Stimulated activated CD4-positive, alpha-beta T cell treated with anti-CD3 and anti-CD28 coated beads, Interleukin-12 subunit alpha, Interleukin-12 subunit beta, amount 100 ng/mL, for 48 hours (primary cell): ENCODE measurements around the gene NME8.
"Not testable (repeated sequence)": the region's sequence is repeated elsewhere in the genome, so short reads cannot be mapped to it uniquely, and the experiment has no call there.

Source experiments
- DNase-seq, 3 donors: peaks; one replicate each; pipeline ENCODE4 v3.0.0-alpha.2; 2020; ENCODE audit warnings: low read depth in 2 of 3, low spot score in 1 of 3

NME8 gene, protein sequence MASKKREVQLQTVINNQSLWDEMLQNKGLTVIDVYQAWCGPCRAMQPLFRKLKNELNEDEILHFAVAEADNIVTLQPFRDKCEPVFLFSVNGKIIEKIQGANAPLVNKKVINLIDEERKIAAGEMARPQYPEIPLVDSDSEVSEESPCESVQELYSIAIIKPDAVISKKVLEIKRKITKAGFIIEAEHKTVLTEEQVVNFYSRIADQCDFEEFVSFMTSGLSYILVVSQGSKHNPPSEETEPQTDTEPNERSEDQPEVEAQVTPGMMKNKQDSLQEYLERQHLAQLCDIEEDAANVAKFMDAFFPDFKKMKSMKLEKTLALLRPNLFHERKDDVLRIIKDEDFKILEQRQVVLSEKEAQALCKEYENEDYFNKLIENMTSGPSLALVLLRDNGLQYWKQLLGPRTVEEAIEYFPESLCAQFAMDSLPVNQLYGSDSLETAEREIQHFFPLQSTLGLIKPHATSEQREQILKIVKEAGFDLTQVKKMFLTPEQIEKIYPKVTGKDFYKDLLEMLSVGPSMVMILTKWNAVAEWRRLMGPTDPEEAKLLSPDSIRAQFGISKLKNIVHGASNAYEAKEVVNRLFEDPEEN

DNA sequence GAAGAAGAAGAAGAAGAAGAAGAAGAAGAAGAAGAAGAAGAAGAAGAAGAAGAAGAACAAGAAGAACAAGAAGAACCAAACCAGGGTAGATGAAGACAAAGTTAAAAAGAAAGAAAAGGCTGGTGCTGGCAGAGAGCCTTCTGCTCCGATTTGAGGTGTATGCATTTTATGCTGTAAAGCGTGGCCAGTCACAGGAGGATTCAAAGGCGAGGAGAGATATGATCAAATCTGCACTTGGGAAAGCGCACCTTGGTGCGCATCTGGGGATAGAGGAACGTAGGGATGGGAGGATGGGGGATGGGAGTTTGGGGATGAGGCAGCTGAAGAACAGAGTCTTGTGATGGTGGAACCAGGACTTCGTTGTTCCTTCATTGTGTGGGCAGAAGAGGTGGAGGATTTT is at the start of gene NME8:
NME8 (plus strand) TSS at position 301 of the 400 bp plus-strand sequence. CDS start 1,670 bp downstream, outside the sequence.
- no peak for DNase-seq

DNA sequence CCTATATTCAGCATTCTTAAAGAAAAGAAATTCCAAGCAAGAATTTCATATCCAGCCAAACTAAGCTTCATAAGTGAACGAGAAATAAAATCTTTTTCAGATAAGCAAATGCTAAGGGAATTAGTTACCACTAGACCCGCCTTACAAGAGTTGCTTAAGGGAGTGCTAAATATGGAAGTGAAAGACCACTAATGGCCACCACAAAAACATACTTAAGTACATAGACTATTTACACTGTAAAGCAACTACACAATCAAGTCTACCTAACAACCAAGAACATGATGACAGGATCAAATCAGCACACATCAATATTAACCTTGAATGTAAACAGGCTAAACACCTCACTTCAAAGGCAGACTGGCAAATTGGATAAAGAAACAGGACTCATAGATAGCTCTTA is 42.2 kb upstream of the NME8 start:
- DNase-seq, result no peak

DNA sequence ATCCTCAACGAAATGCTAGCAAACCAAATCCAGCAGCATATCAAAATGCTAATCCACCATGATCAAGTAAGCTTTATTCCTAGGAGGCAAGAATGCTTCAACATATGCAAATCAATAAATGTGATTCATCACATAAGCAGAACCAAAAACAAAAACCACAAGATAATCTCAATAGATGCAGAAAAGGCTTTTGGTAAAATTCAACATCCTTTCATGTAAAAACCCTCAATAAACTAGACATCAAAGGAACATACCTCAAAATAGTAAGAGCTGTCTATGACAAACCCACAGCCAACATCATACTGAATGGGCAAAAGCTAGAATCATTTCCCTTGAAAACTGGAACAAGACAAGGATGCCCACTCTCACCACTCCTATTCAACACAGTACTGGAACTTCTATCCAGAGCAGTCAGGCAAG is 36.2 kb upstream of the NME8 start:
- DNase-seq, result not testable (repeated sequence)

DNA sequence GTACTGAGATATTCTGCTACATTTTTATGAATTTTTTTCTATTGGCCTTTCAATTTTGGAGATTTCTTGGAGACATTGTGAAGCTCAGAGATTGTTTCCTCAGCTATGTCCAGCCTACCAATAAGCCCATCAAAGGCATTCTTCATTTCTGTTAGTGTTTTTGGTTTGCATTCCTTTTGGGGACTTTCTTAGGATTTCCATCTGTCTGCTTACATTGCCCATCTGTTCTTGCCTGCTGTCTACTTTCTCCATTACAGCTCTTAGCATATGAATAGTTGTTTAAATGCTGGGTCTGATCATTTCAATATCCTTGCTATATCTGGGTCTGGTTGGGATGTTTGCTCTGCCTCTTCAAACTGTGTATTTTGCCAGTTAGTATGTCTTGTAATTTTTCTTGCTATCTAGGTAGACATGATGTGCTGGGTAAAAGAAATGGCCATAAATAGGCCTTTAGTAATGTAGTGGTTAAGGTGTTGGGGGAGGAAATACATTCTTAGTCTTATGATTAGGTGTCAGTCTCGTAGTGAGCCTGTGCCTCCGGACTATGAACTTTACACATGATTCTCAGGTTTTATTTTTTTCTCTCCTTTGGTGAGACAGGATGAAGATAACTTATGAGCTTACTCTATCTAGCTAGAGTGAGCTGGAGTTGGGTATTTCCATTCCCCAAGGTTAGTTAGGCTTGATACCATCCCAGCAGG is 32.6 kb upstream of the NME8 start:
- no peak for DNase-seq

DNA sequence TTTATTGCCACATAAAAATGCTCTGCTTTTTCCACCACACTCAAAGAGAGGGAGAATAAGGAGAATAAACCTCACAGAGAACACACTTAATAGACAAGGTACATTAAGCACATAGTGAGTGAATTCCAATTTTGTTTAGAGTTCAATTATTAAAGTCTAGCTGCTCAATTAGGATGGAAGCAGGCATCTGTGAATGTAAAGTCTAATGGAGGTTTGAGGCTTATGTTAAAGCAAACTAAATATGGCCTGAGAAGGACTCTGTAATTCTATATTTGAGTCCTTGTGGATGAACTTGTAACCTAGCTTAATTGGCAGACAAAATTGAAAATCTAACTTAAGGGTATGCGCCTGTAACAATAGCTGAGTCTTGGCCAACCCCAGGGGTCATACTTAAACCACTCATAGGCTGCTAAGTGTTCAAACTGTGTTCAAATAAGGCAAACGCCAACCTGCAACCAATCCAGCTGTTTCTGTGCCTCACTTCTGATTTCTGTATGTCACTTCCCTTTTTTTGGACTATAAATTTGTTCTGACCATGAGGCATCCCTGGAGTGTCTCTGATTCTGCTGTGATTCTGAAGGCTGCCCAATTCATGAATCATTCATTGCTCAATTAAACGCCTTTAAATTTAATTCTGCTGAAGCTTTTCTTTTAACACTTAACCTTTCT is 31.3 kb upstream of the NME8 start:
- no peak for DNase-seq

DNA sequence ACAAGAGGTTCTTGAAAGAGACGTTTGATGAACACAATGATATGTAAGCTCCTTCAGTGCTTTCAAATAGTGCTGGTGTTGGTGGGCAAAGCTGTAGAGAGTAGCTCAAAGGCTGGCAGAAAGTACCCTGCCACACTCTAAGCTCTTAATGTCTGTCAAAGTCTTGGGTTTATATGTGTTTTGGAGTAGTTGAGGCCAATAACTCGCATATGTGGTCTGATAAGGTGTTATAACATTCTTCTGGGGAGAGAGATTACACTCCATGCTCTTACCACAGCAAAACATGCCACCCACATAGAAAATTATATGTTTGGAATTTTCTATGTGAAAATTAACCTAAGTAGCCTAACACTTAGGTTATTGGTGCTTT is 30.8 kb upstream of the NME8 start:
- DNase-seq, result no peak

DNA sequence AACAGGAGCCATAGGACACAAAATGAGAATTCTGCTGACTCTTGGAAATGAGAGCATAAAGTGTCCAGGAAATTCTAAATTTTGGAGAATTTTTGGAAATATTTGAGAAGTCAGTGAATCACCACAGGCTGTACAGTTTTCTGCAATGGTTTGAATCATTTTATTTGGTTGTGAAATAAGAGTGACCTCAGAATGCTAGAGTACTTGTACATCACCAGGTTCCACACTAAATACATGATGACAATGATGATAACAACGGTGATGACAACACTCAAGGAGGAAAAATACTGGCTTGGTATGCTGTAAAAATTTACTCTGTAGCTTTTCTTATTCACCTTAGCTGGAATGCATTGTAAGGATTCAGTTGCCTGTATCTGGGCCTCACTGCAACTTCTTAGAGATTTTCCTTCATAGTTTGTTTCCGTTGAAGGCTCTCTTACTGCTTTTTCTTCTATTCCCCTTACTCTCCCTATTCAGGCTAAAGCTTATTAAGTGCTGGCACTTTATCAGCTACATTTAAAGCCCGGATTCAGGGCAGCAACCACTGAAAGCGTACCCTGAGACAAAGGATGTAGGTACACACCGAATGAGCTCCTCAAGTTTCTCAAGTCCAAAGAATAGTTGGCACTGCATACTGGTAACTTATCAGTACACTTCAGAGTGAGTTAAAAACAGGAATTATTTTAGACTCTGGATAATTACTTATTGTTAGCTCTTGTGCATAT is 30.2 kb upstream of the NME8 start:
- DNase-seq, result no peak

DNA sequence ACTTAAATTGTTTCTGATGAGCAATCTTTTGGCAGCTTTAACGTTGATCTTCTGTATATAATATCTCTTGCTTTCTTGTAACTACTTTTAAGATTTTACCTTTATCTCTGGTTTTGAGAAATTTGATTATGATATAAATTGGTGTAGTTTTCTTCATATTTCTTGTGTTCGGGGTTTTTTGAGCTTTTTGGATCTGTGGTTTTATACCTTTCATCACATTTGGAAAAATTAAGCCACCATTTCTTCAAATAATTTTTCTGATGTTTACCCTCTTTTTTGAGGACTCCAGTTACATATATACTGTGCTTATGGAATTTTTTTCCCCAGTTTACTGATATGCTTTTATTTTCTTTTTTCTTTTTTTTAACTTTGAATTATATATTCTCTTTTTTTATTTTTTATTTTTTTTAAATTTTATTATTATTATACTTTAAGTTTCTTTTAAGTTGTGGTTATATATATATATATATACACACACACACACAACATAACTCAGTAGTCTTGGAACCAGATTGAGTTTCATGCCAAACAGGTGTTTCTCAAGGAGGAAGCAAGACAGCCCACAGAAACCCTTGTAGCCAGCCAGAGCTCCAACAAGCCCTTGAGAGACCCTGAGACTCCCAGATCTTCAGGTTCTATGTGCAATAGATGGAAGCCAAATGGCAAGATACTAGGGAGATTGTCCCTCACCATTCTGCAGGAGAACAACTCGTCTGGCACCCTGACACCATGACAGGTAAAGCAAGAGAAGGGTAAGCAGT is 27.5 kb upstream of the NME8 start:
- no peak for DNase-seq

DNA sequence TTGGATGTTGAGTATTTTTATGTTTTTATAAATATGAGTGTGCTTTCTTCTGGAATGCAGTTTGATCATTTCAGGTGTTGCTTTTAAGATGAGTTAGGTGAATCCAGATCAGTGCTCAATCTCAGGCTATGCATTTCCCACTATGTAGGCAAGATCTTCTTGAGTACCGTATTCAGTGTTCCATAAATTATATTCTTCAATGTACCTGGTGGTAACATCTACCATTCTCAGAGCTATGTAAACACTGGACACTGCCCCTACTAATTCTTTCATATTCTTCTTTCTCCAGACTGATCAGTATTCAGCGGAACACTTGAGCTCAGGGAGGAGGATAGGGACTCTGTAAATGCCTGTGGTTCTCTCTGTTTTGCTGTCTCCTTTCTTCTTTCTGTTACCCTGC is 25.5 kb upstream of the NME8 start:
- DNase-seq, result no peak

DNA sequence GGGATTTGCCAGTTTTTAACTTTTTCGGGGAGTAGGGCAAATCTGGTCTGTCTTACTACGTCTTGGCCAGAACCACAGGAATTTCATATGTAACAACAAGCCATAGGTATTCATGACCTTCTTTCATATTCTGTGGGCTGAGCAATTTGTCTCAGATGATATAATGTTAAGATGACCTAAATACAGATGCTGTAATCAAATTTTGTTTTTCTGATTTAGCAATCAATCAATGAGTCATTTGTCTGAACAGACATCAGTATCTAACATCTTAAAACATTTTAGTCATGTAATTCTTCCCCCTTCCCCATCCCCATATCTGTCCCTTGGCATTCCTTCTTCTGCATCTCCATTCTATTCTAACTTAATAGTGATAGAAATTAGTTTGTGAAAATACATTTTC is 24.8 kb upstream of the NME8 start:
- DNase-seq, result no peak

DNA sequence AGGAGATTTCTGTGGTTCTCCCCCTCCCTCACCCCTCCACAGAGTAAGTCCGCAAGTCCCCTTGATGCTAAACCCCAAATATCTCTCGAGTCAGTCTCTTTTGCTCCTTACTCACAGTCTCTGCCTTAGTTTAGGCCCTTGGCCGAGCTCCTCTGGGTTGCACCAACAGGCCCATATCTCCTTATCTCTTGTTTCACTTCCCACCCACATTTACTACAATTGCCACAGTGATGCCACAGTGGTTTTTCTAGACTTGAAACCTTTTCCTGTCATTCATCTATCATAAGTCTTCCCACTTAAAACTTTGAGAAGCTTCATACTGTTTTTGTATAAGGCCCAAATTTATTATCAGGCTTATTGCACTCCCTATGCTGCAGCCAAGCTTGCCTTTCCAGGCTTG is 23.4 kb upstream of the NME8 start:
- DNase-seq, result no peak

DNA sequence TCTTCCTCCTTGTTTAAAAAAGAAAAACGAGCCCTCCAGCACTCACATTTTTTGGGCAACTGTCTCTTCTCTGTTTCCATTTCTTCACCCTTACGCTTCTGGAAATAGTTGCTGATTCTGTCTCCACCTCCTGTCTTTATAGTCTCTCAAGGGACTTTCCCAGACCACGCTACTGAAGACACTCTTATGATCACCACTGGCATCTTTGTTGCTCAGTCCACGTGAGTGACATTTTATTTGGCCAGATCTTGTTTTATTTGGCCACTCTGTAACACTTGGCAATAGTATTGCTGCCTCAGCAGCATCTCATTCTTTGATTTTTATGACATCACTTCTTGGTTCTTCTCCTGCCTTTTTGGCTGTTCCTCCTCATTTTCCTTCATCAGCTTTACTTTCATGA is 21.6 kb upstream of the NME8 start:
- no peak for DNase-seq

DNA sequence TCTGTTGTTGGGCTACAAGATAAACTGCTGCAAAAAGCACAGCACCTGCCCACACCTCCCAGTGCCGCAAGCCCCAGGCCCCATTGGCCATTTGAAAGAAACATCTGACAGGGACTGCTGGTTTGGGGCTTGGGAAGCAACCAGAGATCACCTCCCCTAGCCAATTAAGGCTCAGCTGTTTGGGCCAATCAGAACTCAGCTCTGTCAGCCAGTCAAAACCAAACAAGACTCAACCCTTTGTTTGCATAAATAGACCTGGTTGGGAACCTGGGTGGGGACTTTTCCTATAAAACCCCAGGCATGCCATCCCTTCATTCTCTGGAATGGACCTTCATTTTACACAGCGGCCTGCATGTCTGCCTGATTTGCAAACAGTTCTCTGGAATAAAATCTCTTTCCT is 17.2 kb upstream of the NME8 start:
- DNase-seq, result no peak

DNA sequence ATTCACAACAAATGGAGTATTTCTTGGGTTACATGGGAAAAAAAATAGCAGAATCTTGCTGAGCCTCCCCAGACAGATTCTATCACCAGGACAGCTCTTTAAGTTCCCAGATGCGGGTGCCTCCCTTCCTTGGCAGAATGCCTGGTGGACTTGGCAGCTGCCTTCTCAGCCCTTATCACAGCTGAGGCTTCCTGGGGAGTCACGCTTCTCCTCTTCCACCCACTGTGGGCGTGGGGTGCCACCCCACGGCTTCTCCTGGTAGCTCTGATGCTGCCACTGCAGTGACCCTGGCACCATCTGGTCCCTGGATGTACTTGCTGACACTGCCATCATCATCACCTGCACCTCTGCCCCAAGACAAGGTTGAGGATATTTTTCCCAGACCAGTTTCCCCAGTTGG is 16.2 kb upstream of the NME8 start:
- DNase-seq, result no peak

DNA sequence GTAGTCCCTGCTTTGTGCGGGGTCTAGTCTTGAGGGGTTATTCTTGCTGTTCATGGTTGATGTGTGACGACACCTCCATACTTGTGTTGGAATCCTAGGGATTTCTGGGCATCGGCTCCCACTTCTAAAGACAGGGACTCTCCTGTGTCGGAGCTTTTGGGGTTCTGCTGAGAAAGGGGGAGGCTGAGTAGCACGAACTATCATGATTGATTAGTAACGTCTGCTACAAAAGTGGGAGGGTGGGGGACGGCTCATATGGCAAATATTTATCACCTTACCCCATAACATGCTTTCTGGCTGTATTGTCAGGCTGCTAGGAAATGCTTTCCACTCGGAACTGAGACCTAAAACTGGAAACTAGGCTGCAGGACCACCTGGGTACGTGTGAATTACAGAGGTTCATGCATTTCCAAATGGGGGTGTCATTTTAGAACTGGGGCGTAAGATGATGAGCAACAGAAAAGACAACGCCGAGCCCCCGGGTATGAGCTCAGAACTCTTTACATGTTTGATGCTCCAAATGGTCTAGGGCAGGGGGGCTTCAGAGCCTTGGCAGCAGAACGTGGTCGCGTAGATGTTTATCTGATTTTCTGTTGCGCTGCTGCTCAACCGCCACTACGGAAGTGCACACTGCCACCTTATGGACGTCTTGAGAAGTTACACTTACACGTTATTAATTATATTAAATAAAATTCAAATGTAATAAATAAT is 15.1 kb upstream of the NME8 start:
- DNase-seq, result peak in 2 of 3 donors; percentile 23 to 29

DNA sequence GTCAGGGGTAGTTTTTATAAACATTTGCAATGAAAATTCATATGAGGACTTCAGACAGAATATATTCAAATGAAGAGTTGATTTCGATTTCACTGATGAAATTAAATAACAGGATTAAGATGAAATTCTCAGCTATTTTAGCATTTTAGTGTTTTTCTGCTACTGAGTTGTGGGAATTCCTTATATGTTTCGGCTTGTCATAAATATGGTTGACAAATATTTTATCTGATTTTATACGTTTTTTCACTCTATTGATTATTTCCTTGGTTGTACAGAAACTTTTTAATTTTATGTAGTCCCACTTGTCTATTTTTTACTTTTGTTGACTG is 14.6 kb upstream of the NME8 start:
- no peak for DNase-seq

DNA sequence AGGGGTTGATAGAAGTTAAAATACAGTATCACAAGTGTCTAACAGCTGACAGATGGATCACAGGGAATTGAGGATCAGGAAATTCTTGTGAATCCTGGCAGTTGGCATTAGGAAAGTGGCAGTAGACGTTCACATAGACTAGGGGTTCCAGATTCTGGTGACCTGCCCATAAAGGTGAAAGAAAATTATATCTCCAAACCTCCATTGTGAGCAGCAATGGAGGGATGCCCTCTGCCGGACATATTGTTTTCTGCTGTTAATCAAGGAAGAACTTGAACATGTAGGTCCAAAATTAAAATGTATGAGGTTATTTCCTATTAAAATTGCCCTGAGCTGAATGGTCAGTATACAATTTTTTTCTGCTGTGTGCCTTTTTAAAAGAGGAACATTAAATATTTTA is 5.1 kb downstream of the NME8 start:
- DNase-seq, result no peak

DNA sequence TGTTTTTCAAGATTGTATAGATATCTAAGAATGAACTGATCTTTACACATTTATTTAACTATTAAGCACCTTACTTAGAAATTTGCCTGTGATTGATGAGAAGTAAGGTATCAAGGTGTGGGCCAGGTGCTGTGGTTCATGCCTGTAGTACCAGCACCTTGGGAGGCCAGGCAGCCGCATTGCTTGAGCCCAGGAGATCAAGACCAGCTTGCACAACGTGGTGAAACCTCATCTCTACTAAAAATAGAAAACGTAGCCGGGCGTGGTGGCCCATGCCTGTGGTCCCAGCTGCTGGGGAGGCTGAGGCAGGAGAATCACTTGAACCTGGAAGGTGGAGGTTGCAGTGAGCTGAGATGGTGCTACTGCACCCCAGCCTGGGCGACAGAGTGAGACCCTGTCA is 33.7 kb downstream of the NME8 start:
- DNase-seq, result no peak

DNA sequence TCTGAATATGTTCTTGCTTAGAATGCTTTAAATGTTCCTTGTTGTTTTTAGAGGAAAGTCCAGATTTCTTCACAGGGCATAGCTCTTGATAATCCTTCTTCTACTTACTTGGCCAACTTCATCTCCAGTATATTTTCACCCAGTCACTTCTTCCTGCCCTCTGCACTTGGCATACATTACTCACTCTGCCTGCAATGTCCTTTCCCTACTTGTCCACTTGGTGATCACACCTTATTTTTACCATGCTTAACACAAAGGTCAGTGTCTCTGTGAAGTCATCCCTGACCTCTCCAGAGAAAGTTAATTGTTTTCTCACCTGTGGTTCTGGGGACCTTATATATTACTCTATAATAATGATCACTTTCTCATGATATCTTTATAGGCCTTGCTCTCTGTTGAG is 45.0 kb downstream of the NME8 start:
- DNase-seq, result no peak

DNA sequence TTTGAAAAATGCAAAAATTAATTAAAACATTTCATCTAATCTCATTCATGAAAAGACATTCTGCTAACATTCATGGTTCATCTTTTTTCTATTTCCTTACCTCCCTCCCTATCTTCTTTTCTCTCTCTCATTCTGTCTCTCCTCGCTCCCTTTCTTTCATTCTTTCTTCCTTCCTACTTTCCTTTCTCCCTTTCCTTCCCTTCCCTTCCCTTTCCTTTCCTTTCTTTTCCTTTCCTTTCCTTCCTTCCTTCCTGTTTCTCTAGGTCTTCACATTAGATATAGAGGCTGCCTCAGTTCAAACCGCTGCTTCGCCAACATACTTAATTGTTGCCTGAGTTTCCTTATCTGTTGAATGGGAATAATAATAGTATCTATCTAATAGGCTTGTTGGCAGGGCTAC is 46.3 kb downstream of the NME8 start:
- no peak for DNase-seq
